Activated CD4-positive, CD25-positive, alpha-beta regulatory T cell treated with anti-CD3 and anti-CD28 coated beads, Interleukin-2, amount 50 U/mL, for 16 hours (primary cell): ENCODE measurements around the gene EYS.
"Not testable (repeated sequence)": the region's sequence is repeated elsewhere in the genome, so short reads cannot be mapped to it uniquely, and the experiment has no call there.

Experiments used
- DNase-seq: peaks from one replicate; pipeline ENCODE4 v3.0.0-alpha.2; 2020; ENCODE audit warnings: low read depth, low spot score

The EYS gene

DNA sequence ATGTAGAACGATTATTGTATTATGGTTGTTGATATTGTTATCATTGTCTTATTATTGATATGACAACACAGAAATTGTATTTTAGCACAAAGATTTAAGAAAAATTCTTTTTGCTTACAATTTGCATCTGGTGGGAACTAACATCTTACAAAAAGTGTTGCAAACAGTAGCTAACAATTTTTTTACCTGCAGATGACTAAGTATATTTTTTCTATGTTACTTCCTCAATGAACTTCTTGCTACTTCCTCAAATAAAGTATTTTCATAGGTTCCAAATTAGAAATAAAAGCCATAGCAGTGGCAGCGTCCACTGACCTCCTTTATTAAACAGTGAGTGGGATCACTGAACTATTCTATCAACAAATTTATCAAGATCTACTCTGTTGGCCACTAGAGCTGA is 1224.4 kb downstream of the EYS start:
- no peak for DNase-seq

GRCh38 chr6:64479134-64479533 is 1227.9 kb downstream of the EYS start:
- DNase-seq = no peak

- DNase-seq = no peak
These were observed 1229.6 kb downstream of the EYS start for GRCh38 chr6:64477391-64477790.

DNA sequence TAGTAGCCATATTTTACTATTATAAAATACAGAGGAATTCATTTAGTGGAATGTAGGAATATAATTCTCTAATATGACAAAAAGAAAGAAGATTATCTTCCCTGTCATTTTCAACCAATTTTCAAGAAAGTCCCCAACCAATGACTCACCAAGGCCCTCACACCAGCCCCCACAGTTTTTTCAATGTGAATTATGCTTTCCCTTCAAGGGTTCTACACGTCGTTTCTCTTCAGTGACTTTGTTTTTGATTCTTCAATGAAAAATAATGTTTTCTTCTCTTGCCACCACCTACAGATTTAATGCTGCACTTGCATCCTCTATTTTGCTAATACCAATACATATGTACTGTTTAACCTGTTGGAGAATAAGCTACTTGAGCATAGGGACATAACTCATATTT is 1230.1 kb downstream of the EYS start:
- DNase-seq = no peak

GRCh38 chr6:64469405-64469804 is 1237.6 kb downstream of the EYS start:
- DNase-seq = not testable (repeated sequence)

DNA sequence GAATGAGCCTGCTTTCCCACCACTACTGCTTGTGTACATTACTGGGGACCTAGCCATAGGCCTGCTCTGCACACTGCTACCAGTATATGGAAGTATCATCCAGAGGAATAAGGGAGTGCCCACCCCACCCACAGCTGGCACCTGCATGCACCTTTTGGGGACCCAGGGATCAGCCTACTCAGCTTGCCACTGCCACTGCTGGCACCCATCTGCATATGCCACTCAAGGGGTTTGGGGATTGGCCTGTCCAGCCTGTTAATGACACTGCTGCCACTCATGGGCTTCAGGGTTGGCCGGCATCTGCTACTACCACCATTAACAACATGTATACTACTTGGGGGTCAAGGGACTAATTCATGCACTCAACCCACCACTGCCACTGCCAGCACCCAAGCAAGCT is 1239.4 kb downstream of the EYS start:
- DNase-seq = no peak

GRCh38 chr6:64459411-64459944 is 1247.5 kb downstream of the EYS start:
- DNase-seq = no peak

GRCh38 chr6:64448101-64448500 is 1258.9 kb downstream of the EYS start:
- not testable (repeated sequence) for DNase-seq

GRCh38 chr6:64445038-64445437 is 1262.0 kb downstream of the EYS start:
- DNase-seq = no peak

DNA sequence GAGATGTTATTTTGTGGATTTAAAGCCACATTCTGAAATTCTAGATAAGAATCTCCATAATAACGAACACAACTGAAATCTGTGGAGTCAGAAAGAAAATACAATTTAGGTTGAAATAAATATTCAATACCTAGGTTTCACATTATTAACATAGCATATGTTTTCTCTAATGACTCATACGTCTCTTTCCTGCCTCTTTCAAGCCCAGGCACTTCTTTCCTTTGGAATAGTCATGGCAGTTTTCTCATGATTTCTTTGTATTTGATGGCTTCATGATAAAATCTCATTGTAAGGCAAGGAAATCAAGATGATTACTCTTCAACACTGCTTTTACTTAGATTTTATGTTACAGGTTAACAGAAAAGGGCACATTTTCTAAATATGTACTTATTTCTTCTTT is 1267.8 kb downstream of the EYS start:
- no peak for DNase-seq

GRCh38 chr6:64437996-64438395 is 1269.0 kb downstream of the EYS start:
- no peak for DNase-seq

DNA sequence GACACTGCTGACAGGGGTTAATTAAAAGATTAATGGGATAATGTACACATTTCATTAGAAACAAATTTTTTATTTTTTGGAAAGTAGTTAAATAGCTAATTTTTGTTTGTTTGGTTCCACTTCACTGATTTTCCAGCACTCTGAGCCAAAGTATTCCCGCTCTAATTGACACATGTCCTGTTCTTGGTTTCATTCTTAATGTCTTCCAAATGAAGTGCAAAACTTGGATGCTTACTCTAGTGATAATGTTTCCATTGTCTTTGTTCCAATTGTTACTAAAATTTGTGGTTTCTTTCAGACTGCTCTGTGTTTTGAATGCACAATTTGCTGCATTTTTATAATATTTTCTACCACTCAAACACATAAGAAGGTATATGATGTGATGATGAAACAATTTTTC is 1277.1 kb downstream of the EYS start:
- no peak for DNase-seq

GRCh38 chr6:64428186-64428585 is 1278.8 kb downstream of the EYS start:
- DNase-seq = no peak

GRCh38 chr6:64415926-64416325 is 1291.1 kb downstream of the EYS start:
- no peak for DNase-seq

GRCh38 chr6:64411226-64411625 is 1295.8 kb downstream of the EYS start:
- no peak for DNase-seq

- no peak for DNase-seq
These were observed 1297.1 kb downstream of the EYS start for GRCh38 chr6:64409948-64410347.

GRCh38 chr6:64404396-64404795 is 1302.6 kb downstream of the EYS start:
- no peak for DNase-seq

- no peak for DNase-seq
These were observed 1323.7 kb downstream of the EYS start for GRCh38 chr6:64383277-64383676.

DNA sequence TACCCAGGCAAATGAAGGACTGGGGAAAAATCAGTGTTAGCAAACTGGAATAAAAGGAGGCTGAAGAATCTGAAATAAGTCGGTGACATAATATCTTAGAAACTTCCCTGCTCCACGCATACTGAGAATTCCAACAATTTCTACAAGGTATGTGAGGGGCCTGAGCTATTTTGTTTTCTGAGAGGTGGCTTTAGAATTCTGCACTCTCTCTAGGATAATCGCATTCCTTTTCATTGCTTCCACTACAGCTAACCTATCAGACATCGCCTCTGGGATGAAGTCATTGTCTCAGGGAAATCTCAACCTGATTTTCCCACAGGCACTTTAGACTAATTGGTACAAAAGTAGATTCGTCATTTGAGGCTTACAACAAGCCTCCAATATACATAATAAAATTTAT is 1330.6 kb downstream of the EYS start:
- no peak for DNase-seq

- DNase-seq = no peak
These were observed 1349.6 kb downstream of the EYS start for GRCh38 chr6:64357430-64357829.

DNA sequence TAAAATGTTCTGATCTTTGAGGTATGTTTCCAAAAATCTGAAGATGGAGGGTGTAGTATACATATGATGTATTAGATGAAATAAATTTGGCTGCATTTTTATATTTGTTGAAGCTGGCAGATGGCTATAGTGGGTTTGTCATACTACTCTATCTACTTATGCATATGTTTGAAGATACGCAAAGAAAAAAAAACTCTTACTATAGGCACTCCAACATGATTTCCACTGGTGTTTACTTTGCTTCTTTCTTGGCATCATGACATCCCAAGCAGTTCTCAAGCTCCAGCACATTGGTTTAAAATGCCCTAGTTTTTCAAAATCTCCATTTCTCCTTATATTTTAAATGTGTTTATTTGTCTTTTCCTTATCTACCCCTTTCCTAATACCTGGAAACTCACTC is 1359.6 kb downstream of the EYS start:
- no peak for DNase-seq

DNA sequence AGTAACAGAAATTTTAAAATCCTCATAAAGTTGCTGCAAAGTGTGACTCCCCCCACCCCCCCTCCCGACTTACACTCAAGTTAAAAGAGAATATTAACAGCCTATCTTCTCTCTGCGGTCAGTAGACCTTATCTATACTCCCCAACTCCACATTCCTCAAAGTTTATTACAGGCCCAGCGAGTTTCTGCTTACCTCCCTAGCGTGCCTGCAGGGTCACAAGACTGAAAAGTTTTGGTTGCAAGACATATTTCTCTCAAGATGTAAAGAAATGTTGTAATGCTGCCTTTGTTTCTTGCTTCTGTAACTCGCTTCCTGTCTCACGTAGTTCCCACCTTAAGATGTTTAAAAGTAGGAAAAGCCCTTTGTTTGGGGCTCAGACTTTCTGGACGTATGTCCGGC is 1371.8 kb downstream of the EYS start:
- DNase-seq = no peak

DNA sequence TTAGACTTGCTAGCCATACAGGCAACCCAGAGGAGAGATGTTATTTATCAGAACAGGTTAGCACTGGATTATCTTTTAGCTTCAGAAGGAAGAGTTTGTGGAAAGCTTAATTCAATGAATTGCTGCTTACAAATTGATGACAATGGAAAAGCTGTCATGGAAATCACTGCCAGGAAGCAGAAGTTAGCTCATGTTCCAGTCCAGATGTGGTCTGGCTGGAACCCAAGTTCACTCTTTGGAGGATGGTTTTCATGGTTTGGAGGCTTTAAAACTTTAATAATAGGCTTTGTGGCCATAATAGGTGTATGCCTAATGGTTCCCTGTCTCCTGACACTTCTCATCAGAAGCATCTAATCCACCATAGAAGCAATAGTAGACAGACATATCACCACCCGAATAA is 1372.4 kb downstream of the EYS start:
- no peak for DNase-seq

DNA sequence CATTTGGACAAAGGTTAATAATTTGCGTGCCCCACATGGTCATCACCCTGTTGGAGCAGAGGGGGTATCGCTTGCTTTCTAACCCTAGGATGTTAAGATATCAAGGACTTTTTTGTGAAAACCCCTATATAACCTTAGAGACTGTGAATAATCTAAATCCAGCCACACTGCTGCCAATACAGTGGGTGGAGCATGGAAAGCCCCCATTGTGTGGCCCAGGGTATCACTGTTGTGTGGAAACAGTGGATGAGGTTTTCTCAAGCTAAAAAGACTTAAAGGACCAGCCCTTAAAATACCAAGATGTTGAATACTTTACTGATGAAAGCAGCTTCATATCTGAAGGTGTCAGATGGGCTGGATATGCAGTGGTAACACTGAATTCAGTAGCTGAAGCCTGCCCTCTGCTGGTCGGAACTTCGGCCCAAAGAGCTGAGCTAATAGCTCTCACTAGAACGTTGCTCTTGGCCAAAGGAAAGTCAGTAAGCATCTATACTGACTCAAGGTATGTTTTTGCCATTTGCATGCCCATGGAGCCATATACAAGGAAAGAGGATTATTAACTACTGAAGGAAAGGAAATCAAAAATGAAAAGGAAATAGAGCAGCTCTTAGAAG is 1376.2 kb downstream of the EYS start:
- no peak for DNase-seq
